HG02943 (cell line): ENCODE measurements around the gene MMP24.
"Not testable (repeated sequence)": the region's sequence is repeated elsewhere in the genome, so short reads cannot be mapped to it uniquely, and the experiment has no call there.

Source experiments
- ATAC-seq: cut with Tn5 transposase; IDR thresholded peaks from one replicate; pipeline ENCODE4 v1.9.1; 2021; ENCODE audit warnings: mild to moderate bottlenecking, low read depth, moderate library complexity; ENCODE audit not compliant: unreplicated experiment

Gene MMP24

GRCh38 chr20:35252598-35252997, 26.1 kb downstream of the MMP24 start:
- not testable (repeated sequence) for ATAC-seq

- ATAC-seq, result no peak
These were observed 26.5 kb downstream of the MMP24 start for GRCh38 chr20:35253010-35253409.

GRCh38 chr20:35254448-35254999, 28.0 kb downstream of the MMP24 start:
- ATAC-seq, result no peak

- no peak for ATAC-seq
These were observed 30.9 kb downstream of the MMP24 start for GRCh38 chr20:35257175-35257909.

- ATAC-seq, result no peak
These were observed 33.9 kb downstream of the MMP24 start for GRCh38 chr20:35260426-35260825.

GRCh38 chr20:35262321-35262720, 35.8 kb downstream of the MMP24 start:
- not testable (repeated sequence) for ATAC-seq

GRCh38 chr20:35262731-35263531, 36.4 kb downstream of the MMP24 start:
- ATAC-seq, result not testable (repeated sequence)

GRCh38 chr20:35263532-35264341, 37.2 kb downstream of the MMP24 start:
- no peak for ATAC-seq

GRCh38 chr20:35264755-35265154, 38.3 kb downstream of the MMP24 start:
- no peak for ATAC-seq

GRCh38 chr20:35267092-35267491, 40.6 kb downstream of the MMP24 start:
- no peak for ATAC-seq

- no peak for ATAC-seq
These were observed 42.7 kb downstream of the MMP24 start for GRCh38 chr20:35269055-35269781.

GRCh38 chr20:35270021-35270902, 43.8 kb downstream of the MMP24 start:
- ATAC-seq, result no peak

- no peak for ATAC-seq
These were observed 44.8 kb downstream of the MMP24 start for GRCh38 chr20:35271073-35271882.

- ATAC-seq, result no peak
These were observed 45.4 kb downstream of the MMP24 start for GRCh38 chr20:35271904-35272303.

- ATAC-seq, result no peak
These were observed 47.1 kb downstream of the MMP24 start for GRCh38 chr20:35273449-35274171.

GRCh38 chr20:35274172-35275092, 47.9 kb downstream of the MMP24 start:
- no peak for ATAC-seq
